Mucosa of rectum (tissue), 2 donors: ENCODE measurements around the gene MRC2.

Experiments used
- H3K27ac ChIP-seq, 2 donors: one replicate each; pipeline ENCODE4 v1.7.0; 2013; ENCODE audit warnings: inconsistent platforms in 2 of 2, low read depth in 2 of 2, low read length in 2 of 2
- H3K27me3 ChIP-seq, 2 donors: one replicate each; pipeline ENCODE4 v1.7.0; 2013; ENCODE audit warnings: low read length in 2 of 2; ENCODE audit not compliant: control insufficient read depth in 2 of 2, insufficient read depth in 2 of 2
- H3K36me3 ChIP-seq, 2 donors: one replicate each; pipeline ENCODE4 v1.7.0; 2013; ENCODE audit warnings: low read length in 2 of 2; ENCODE audit not compliant: control insufficient read depth in 2 of 2, insufficient read depth in 2 of 2
- H3K4me1 ChIP-seq, 2 donors: one replicate each; pipeline ENCODE4 v1.7.0; 2013; ENCODE audit warnings: low read length in 2 of 2, mild to moderate bottlenecking in 1 of 2; ENCODE audit not compliant: control insufficient read depth in 2 of 2, insufficient read depth in 2 of 2
- H3K4me3 ChIP-seq, 2 donors: one replicate each; pipeline ENCODE4 v1.7.0; 2013; ENCODE audit warnings: low read length in 2 of 2
- H3K9ac ChIP-seq, 2 donors: one replicate each; pipeline ENCODE4 v1.7.0; 2013; ENCODE audit warnings: low read length in 2 of 2, low read depth in 1 of 2, mild to moderate bottlenecking in 1 of 2
- H3K9me3 ChIP-seq, 2 donors: one replicate each; pipeline ENCODE4 v1.7.0; 2013; ENCODE audit warnings: low read length in 2 of 2; ENCODE audit not compliant: control insufficient read depth in 2 of 2
- donor health status: healthy.
- donor health status: Normal muscosa, but diverticular disease.

The MRC2 gene

GRCh38 chr17:62652251-62653001 is 25.0 kb downstream of the MRC2 start:
- Histone ChIP-seq H3K27me3 (no peaks in the 10 kb centered on the region), H3K36me3 (no peaks in the 10 kb centered on the region), H3K4me3 (peak overlapping the region; percentile 63 to 65), H3K27ac (peak overlapping the region in 1 of 2 donors; percentile 32), H3K9me3 (no peaks in the 10 kb centered on the region), H3K4me1 (peaks cover 3 to 16% of the 10 kb centered on the region in 2 donors), H3K9ac (peak overlapping the region in 1 of 2 donors; percentile 38)

DNA sequence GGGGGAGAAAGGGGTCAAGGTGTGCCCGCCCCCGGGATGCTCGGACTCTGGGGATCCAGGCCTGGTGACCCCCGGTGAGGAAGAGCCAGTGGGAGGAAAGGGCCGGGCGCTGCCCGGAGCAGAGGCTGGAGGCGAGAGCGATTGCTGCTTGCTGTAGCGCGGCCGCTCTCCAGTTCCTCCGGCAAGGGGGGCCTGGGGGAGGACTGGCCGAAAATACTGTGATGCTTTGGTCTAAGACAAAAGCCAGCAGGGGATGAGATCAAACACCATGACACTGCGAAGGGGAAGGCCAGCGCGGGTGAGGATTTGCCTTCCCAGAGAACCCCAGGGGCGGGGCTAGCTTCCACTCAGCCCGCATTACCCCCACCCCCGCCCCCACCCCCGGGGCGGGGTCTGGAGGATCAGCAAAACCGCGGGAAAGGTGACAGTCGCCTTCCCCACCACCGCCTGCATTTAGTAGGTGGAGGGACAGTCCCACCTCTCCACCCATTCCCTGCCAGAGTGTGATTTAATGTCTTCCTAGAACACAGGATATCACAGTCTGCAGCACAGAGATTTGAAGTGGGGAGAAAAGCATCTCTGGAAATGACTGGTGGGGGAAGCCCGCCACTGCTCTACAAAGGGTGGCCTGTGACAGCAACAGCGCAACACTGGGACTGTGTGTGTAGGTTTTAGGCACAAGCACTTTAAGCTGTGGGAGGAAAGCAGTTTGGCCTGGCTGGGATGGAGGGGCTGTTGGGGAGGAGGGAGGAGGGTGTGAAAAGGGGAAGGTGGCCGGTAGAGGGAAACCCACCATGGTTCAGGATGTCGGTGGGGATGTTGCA is 25.7 kb downstream of the MRC2 start:
- H3K9ac ChIP-seq = peak overlapping the region in 1 of 2 donors; percentile 6
- peak overlapping the region in 1 of 2 donors; percentile 32 for H3K27ac ChIP-seq
- peak overlapping the region; percentile 63 to 65 for H3K4me3 ChIP-seq
- no peaks in the 10 kb centered on the region for H3K36me3 ChIP-seq
- peaks cover 3 to 16% of the 10 kb centered on the region in 2 donors for H3K4me1 ChIP-seq
- no peaks in the 10 kb centered on the region for H3K27me3 ChIP-seq
- H3K9me3 ChIP-seq = no peaks in the 10 kb centered on the region

DNA sequence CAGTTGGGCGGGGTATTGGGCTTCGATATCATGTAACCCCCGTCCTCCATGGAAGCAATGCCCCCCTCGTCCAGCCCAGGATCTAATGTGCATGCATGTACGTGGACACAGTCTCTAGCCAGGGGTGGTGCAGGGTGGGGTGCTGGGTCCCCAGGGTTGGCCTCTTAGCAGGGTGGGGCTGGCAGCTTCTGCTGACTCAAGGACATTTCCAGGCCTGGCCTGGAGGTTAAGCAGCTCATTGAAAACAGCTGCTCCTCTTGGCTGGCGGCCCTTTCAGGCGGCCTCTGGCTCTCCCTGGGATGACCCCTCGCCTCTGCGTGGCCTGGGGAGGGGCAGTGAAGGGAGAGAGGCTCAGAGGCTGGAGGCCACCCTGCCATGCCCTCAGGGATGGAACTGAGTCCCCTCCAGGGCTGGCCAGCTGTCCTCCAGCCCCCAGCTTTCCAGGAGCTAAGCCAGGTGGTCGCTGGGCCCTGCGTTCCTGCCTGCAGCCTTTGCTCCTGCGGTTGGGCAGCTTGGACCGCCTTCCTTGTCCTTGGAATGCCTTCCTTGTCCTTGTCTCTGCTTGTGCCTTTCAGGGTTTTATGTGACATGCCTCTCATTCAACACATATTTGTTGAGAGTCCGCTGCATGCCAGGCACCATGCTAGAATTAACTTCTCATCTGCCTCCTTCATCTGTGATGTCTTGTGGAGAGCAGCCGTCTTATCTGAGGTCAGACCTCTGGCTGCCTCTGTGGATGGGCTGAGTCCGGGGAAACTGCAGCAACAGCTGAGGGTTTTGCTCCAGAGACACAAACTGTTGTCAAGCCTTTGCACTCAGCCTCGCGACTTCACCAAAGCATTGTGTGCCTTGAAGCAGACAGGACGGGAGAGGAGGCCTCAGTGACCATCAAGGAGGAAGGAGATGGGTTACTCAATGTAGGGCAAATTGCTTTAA is 26.6 kb downstream of the MRC2 start:
- Histone ChIP-seq H3K9ac (no peak overlapping the region), H3K36me3 (no peaks in the 10 kb centered on the region), H3K27ac (peak overlapping the region in 1 of 2 donors; percentile 32), H3K4me3 (peak overlapping the region in 1 of 2 donors; percentile 63), H3K4me1 (peaks cover 3 to 13% of the 10 kb centered on the region in 2 donors), H3K27me3 (no peaks in the 10 kb centered on the region), H3K9me3 (no peaks in the 10 kb centered on the region)

DNA sequence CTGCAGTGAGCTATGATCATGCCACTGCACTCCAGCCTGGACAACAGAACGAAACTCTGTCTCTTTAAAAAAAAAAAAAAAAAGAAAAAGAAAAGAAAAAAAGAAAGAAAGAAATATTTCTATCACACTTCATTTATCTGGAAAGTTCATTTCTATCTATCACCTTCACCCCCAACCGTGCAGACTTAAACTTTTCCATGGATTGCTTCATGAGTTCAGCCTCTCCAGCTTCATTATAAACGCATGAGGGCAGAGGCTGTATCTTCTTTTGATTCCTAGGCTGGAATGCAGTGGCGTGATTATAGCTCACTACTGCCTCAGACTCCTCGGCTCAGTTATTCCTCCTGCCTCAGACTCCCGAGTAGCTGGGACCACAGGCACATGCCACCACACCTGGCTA is 28.2 kb downstream of the MRC2 start:
- Histone ChIP-seq H3K4me1 (peaks cover 3 to 13% of the 10 kb centered on the region in 2 donors), H3K36me3 (no peaks in the 10 kb centered on the region), H3K4me3 (no peak overlapping the region), H3K27ac (no peak overlapping the region), H3K27me3 (no peaks in the 10 kb centered on the region), H3K9ac (no peak overlapping the region), H3K9me3 (no peaks in the 10 kb centered on the region)

DNA sequence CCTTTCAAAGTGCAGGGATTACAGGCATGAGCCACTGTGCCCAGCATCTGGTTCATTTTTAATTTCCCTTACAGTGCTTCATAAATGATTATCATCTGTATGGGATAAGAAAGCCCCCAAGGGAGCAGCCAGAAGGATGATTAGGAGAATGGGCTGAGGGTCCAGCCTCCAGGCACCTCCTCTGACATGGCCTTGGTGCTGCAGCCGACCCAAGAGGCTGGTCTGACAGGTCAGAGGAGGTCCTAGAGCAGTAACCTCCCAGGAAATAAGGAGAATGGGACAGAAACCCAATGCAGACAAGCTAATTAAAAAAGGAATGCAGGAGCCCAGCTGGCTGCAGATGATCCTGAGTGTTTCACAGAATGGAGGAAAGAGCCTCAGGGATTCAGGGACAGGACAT is 29.0 kb downstream of the MRC2 start:
- no peak overlapping the region for H3K9ac ChIP-seq
- no peak overlapping the region for H3K4me3 ChIP-seq
- peaks cover 3 to 13% of the 10 kb centered on the region in 2 donors for H3K4me1 ChIP-seq
- H3K27me3 ChIP-seq = no peaks in the 10 kb centered on the region
- no peaks in the 10 kb centered on the region for H3K36me3 ChIP-seq
- no peak overlapping the region for H3K27ac ChIP-seq
- H3K9me3 ChIP-seq = no peaks in the 10 kb centered on the region

GRCh38 chr17:62657145-62657665 is 29.7 kb downstream of the MRC2 start:
- Histone ChIP-seq H3K27me3 (no peaks in the 10 kb centered on the region), H3K9ac (no peak overlapping the region), H3K36me3 (no peaks in the 10 kb centered on the region), H3K4me1 (peaks cover 3 to 11% of the 10 kb centered on the region in 2 donors), H3K9me3 (no peaks in the 10 kb centered on the region), H3K27ac (no peak overlapping the region), H3K4me3 (no peak overlapping the region)

DNA sequence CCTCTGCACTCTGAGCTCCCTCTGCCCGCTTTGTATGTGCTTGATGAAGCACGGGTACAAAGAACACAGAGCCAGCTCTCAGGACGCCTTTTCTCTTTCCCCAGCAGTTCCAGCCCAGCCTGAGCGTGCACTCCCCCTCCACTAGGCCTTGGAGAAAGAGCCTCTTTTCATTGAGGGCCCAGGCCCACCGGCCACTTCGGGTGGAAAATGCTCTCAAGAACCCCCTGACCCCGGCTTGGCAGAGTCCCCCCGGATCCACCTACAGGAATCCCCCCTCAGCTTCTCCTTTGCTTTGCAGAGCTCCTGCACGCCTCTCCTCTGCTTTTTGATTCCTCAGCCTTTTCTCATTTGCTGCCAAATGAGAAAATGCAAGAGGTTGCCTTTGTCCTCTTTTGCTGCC is 30.2 kb downstream of the MRC2 start:
- Histone ChIP-seq H3K36me3 (no peaks in the 10 kb centered on the region), H3K9ac (no peak overlapping the region), H3K4me3 (no peak overlapping the region), H3K9me3 (no peaks in the 10 kb centered on the region), H3K27ac (no peak overlapping the region), H3K4me1 (peaks cover 3 to 7% of the 10 kb centered on the region in 2 donors), H3K27me3 (no peaks in the 10 kb centered on the region)

DNA sequence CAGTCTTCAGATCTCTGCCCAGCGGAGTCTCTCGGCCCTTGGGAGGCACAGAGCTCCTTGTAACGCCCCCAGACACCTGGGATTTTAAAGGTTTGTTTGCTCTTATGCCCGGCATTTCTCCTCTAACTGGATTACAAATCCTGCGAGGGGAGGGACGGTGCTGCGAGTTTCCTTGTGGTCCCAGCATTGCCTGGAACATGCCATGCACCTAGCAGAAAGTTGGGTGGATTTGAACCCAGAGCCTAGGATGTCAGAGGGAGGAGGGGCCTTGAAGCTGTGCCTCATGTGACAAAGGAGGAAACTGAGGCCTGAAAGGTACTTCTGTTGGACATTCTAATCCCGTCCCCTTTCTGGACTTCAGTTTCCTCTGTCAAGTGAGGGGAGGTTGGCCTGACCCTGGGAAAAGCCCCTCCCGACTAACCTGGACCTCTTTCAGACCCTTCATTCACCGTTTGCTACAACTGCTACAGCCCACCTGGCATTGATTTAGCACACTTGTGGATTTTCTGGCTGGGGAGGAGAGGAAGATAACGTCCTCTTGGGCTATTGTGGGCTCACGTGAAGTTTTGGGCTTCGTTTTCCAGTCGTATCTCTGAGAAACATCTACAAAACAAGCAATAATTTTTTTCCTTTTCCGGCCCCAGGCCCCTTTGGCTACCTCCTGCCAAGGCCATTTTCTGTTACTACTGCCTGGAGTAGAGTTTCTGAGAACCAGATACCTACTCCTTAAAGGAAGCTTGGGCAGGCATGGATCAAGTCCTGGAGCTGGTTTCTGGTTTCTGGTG is 30.9 kb downstream of the MRC2 start:
- H3K36me3 ChIP-seq = no peaks in the 10 kb centered on the region
- H3K4me1 ChIP-seq = peaks cover 2 to 5% of the 10 kb centered on the region in 2 donors
- no peaks in the 10 kb centered on the region for H3K27me3 ChIP-seq
- H3K4me3 ChIP-seq = no peak overlapping the region
- no peak overlapping the region for H3K27ac ChIP-seq
- H3K9ac ChIP-seq = no peak overlapping the region
- no peaks in the 10 kb centered on the region for H3K9me3 ChIP-seq

DNA sequence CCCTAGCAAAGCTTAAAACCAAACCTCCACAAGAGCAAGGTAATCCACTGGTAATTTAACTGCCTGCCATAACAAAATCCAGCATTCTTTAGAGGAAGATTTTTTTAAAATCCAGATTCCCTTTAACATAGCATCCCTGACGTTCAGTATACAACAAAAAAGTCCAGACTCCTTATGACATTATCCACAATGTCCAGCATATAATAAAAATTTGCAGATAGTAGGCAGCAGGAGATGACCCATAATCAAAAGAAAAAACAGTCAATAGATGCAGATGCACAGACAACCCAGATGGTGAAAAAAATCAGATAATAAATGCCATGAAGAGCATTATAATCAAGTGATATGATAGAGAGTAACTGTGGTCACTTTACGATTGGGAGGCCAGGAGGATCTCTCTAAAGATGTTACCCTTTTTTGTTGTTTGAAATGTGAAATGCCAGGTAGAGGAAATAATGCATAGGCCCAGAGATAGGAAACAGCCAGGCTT is 33.2 kb downstream of the MRC2 start:
- no peaks in the 10 kb centered on the region for H3K36me3 ChIP-seq
- H3K4me3 ChIP-seq = no peak overlapping the region
- no peak overlapping the region for H3K27ac ChIP-seq
- H3K27me3 ChIP-seq = no peaks in the 10 kb centered on the region
- no peaks in the 10 kb centered on the region for H3K4me1 ChIP-seq
- H3K9ac ChIP-seq = no peak overlapping the region
- no peaks in the 10 kb centered on the region for H3K9me3 ChIP-seq
